Aorta (tissue), 5 donors: ENCODE measurements around the gene RUNX2. TPM values are rescaled to one million over a fixed set of nuclear protein-coding genes. Genes with fewer than 3 reads are reported as not detected.

Experiments used
- ATAC-seq: fragments of 200-7000 bp; cut with Tn5 transposase; one replicate; pipeline ENCODE4 v1.9.1; 2022; ENCODE audit warnings: moderate library complexity; ENCODE audit not compliant: low FRiP score
- DNase-seq, 2 donors: peaks; one replicate each; pipeline ENCODE4 v3.0.0-alpha.2; 2020
- H3K27ac ChIP-seq, 2 donors: one replicate each; pipeline ENCODE4 v1.5.1; 2013; ENCODE audit warnings: low read length in 2 of 2, mild to moderate bottlenecking in 2 of 2, moderate library complexity in 2 of 2, control low read depth in 1 of 2, inconsistent platforms in 1 of 2, low read depth in 1 of 2
- H3K27me3 ChIP-seq, 2 donors: one replicate each; pipeline ENCODE4 v1.6.1; 2013; ENCODE audit warnings: control low read depth in 1 of 2, low read length in 1 of 2, mild to moderate bottlenecking in 1 of 2, moderate library complexity in 1 of 2; ENCODE audit not compliant: insufficient read depth in 2 of 2, control insufficient read depth in 1 of 2
- H3K36me3 ChIP-seq, 2 donors: one replicate each; pipeline ENCODE4 v1.6.1; 2013; ENCODE audit warnings: control low read depth in 1 of 2, low read length in 1 of 2, mild to moderate bottlenecking in 1 of 2; ENCODE audit not compliant: insufficient read depth in 2 of 2, control insufficient read depth in 1 of 2
- H3K4me1 ChIP-seq, 2 donors: one replicate each; pipeline ENCODE4 v1.6.1; 2013; ENCODE audit warnings: low read length in 2 of 2, control low read depth in 1 of 2, mild to moderate bottlenecking in 1 of 2, moderate library complexity in 1 of 2; ENCODE audit not compliant: insufficient read depth in 2 of 2, control insufficient read depth in 1 of 2
- H3K4me3 ChIP-seq, 2 donors: one replicate each; pipeline ENCODE4 v1.5.1; 2013; ENCODE audit warnings: low read length in 2 of 2, control low read depth in 1 of 2, mild to moderate bottlenecking in 1 of 2
- H3K9me3 ChIP-seq: one replicate; pipeline ENCODE4 v1.6.1; 2013; ENCODE audit warnings: mild to moderate bottlenecking, low read length; ENCODE audit not compliant: control insufficient read depth
- WGBS, 2 donors: extraction: QIAGEN DNeasy Blood & Tissue Kit; methylation state at CpG; one replicate each; pipeline ENCODE4 v1.1.7; 2013; 5-methylcytosine and 5-hydroxymethylcytosine counted together
- intact Hi-C, 2 donors: fragments of 100-400 bp; cut with DNase I; formaldehyde crosslinking; loops; one replicate each; pipeline versions ENCODE4 v1.14.2 to v1.15.0; 2022
- polyA plus RNA-seq, 2 donors: library from polyadenylated mRNA; stranded (reverse); fragments of 200-250 nt; gene quantifications; one replicate each; pipeline ENCODE4 v1.2.3, GENCODE V29; 2013
- total RNA-seq, 2 donors: library from RNA; stranded (reverse); fragmentation: NEBNext Ultra II Directional; extraction: Animal tissue kit (Norgen Biotek cat#: 25700); gene quantifications; one replicate each; pipeline ENCODE4 v1.2.1, GENCODE V29; 2021
- donor health status: healthy with polysubstance abuse.
- donor health status: Bipolar disorder and iron deficiency.
- donor health status: DM: no; HTN: no; CAD: no.
- donor health status: DM: no; HTN: no; CAD: no.
- donor health status: DM: yes; HTN: yes; CAD: no.

The RUNX2 gene
- total and polyA plus RNA-seq, 4 donors, result 1.0 to 5.4 (median 1.9) TPM

DNA sequence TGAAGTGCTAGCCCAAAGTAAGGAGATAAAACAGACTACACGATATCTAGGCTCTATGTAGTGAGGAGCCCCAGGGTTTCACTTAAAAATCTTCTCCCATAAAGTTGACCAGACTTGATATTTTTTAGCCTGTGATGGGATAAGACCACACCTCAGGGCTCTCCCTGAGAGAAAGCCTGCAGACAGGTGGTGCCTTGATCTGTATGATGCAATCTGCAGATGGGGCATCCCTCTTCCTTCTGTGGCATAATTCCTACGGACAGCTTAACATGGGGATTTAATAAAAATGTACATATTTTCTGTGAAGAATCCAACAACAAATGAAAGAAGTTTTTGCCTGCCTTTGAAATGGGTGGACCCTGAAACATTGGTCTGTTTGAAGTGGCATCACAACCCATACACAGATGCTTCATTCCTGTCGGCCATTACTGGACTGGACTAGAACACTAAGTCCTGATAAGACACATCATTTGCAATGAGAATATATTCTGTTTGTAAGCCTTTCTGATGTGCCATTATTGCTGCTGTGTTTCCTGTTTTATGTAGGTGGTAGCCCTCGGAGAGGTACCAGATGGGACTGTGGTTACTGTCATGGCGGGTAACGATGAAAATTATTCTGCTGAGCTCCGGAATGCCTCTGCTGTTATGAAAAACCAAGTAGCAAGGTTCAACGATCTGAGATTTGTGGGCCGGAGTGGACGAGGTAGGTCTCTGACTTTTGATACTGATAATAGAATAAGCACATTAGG is 103.4 kb downstream of the RUNX2 start:
- H3K36me3 ChIP-seq, result no peaks in the 10 kb centered on the region

DNA sequence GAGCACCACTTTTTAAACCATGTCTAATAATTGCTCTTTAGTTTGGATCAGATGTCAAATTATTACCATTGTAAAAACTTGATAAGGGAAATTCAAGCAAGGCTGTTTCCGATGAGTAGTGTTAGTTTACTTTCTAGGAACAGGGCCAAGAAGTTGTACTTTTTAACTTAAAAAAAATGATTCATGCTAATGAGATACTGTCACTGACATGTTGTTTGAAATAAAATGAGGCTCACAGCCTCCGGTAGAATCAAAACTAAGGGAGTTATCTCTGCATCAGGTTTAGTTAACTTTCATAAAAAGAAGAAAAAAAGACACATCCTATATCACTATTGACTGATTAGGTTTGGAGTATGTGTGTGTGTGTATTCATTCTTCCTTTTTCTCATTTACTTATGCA is 104.8 kb downstream of the RUNX2 start:
- intact Hi-C loops, result no loop called here
- 13 to 25% methylated on average over 2 of the region's 2 CpGs for WGBS, 2 donors
- DNase-seq (no peak), ATAC-seq (no peak)
- Histone ChIP-seq H3K4me3 (no peak overlapping the region), H3K9me3 (no peaks in the 10 kb centered on the region), H3K36me3 (no peaks in the 10 kb centered on the region), H3K4me1 (no peaks in the 10 kb centered on the region), H3K27me3 (no peaks in the 10 kb centered on the region), H3K27ac (no peak overlapping the region)

More for the DNA sequence above, 103.4 kb downstream of the RUNX2 start:
- no peaks in the 10 kb centered on the region for H3K9me3 ChIP-seq
- no peaks in the 10 kb centered on the region for H3K4me1 ChIP-seq
- intact Hi-C loops, result no loop called here
- 90% methylated on average over 10 of the region's 10 CpGs for WGBS, 2 donors
- no peak overlapping the region for H3K27ac ChIP-seq
- no peaks in the 10 kb centered on the region for H3K27me3 ChIP-seq
- no peak for ATAC-seq
- no peak for DNase-seq
- H3K4me3 ChIP-seq, result no peak overlapping the region

DNA sequence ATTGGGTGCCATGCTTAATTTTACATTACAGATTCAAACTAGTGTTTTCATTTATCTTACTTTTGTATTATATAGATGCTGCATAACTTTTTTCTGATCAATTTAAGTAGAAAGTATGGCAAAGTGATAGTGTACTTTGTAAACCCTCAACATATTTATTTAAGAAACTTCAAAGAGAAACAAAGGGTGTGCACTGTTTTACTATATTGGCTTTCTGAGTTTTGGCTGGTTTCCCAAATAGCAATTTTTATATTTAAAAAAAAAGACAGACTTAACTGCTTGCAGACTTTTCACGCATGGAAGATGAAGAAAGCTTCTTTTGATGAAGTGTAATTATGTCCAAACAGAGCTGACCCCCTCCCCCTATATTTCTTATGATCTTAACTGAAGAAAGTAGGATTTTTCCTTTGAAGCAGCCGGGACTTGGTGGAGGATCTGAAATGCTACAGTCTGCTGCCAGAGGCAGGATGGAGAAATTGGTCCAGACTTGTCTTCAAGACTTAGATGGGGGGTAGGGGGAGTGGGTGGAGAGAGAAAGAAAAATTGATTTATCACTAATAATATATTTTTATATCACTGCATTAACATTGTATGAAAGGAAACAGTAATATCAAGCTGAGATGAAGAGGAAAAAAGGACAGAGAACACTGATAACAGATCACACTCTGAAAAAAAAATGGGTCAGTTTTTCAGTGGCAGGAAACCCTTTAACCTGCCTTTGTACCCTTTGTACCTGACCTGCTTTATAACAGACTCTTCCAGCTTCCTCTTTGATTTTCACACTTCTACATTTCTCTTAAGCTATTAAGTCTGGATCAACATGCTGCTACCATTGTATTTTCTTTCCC is 105.6 kb downstream of the RUNX2 start:
- WGBS, 2 donors, result 55 to 63% methylated on average over 2 of the region's 2 CpGs
- H3K27me3 ChIP-seq, result no peaks in the 10 kb centered on the region
- no peaks in the 10 kb centered on the region for H3K36me3 ChIP-seq
- no peak overlapping the region for H3K4me3 ChIP-seq
- H3K27ac ChIP-seq, result no peak overlapping the region
- H3K9me3 ChIP-seq, result no peaks in the 10 kb centered on the region
- ATAC-seq (no peak), DNase-seq (no peak)
- intact Hi-C loops, result no loop called here
- H3K4me1 ChIP-seq, result no peaks in the 10 kb centered on the region

DNA sequence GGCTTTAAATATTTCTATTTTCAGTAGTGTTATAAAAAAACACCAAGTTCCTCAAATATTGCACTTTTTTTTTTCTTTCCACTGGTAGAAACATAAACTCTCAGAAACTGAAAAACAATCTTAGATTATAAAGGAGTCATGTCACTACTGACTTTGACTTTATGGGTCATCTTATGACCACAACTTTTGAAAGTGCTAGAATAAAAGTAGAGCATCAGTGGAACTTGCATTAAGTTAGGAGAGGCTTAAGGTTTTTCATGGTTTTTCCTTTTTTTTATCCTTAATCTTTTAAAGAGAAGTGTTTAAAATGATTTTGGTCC is 106.2 kb downstream of the RUNX2 start:
- no peak overlapping the region for H3K4me3 ChIP-seq

DNA sequence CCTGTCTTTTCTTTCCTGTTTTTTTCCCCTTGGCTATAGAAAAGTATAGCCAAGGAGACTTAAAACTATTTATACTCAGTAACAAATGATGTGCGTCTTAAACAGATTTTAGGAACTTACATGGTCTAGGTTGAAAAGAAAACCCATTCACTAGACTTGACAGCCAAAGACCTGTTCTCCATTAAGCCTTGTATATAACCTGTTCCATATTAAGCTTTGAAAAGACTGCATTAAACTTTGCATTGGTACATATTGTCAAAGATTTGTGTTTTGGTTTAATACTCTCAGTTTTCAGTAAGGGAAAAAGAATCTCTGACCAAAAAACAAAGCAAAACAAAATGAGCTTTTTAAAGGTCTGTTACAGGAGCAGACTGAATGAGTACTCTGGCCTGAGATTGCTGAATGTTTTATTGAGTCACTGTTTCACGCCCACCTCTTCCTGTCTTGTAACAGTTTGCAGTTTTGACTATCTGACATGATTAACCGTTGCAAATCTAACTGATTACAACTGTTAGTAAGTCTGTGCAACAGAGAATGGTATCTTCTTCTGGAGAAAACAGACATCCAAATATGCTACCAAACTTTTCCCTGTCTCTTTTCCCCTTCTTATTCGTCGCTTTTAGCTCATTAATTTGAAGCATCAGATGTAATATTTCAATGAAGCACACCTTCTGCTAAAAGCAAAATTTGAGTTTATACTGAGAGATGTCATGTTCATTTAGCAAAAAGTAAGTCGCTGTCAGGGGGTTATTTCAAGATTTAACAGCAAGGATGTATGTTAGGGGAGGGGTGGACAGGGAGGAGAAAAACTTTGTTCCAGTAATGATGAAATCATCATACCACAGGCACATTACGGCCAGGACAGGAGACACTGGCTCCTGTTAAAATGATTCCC is 108.7 kb downstream of the RUNX2 start:
- no peaks in the 10 kb centered on the region for H3K27me3 ChIP-seq
- H3K4me1 ChIP-seq, result peaks cover 0 to 2% of the 10 kb centered on the region in 2 donors
- DNase-seq, result no peak
- ATAC-seq, result no peak
- intact Hi-C loops, result no loop called here
- H3K36me3 ChIP-seq, result no peaks in the 10 kb centered on the region
- 55 to 62% methylated on average over 7 of the region's 7 CpGs for WGBS, 2 donors
- no peak overlapping the region for H3K27ac ChIP-seq
- no peaks in the 10 kb centered on the region for H3K9me3 ChIP-seq
- no peak overlapping the region for H3K4me3 ChIP-seq

More for the DNA sequence above, 106.2 kb downstream of the RUNX2 start:
- Histone ChIP-seq H3K36me3 (no peaks in the 10 kb centered on the region), H3K27ac (no peak overlapping the region), H3K9me3 (no peaks in the 10 kb centered on the region), H3K27me3 (no peaks in the 10 kb centered on the region), H3K4me1 (peaks cover 0 to 2% of the 10 kb centered on the region in 2 donors)
- ATAC-seq (no peak), DNase-seq (no peak)
- intact Hi-C loops, result no loop called here

DNA sequence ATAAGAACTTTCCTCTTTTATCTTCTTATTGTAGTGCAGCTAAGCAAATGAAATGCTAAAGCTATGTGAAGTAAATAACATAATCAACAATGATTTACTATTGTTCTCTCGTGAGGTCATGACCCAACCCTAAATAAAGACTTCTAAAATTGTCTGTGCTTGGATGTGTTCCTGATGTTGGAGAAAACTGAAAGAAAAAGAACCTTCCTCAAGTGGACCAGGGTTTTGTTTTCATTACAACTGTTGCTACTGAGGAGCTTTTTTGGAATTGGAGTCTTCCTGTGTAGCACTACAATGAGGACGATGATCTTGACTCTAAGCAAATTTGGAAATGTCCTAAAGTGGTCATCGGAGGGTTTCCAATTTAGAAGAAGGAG is 109.3 kb downstream of the RUNX2 start:
- ATAC-seq (no peak), DNase-seq (no peak)
- 80 to 90% methylated on average over 3 of the region's 3 CpGs for WGBS, 2 donors
- Histone ChIP-seq H3K36me3 (no peaks in the 10 kb centered on the region), H3K27ac (no peak overlapping the region), H3K4me1 (peaks cover 0 to 2% of the 10 kb centered on the region in 2 donors), H3K9me3 (no peaks in the 10 kb centered on the region), H3K27me3 (no peaks in the 10 kb centered on the region), H3K4me3 (no peak overlapping the region)
- intact Hi-C loops, result no loop called here

DNA sequence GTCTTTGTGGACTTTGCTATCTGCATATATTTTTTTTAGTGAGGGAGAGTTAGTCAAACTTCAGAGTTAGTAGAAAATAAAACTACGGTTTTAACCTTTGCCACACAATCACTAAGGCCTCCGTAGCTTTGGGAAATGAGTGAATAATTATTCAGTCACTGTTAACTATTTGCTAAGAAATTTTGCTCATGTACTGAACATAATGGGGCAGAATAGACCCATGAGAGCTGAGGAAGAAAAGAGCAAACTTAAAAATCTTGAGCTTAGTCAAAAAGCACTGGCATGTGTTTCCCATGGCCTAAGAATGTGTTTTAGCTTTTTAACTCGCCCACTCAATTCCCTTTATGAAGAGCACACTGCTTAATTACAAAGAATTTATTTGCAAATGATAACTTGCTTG is 110.0 kb downstream of the RUNX2 start:
- no peaks in the 10 kb centered on the region for H3K36me3 ChIP-seq
- intact Hi-C loops, result no loop called here
- H3K9me3 ChIP-seq, result no peaks in the 10 kb centered on the region
- WGBS, 2 donors, result 85 to 87% methylated on average over 3 of the region's 3 CpGs
- ATAC-seq (no peak), DNase-seq (no peak)
- H3K27ac ChIP-seq, result no peak overlapping the region
- peaks cover 0 to 2% of the 10 kb centered on the region in 2 donors for H3K4me1 ChIP-seq
- H3K4me3 ChIP-seq, result no peak overlapping the region
- no peaks in the 10 kb centered on the region for H3K27me3 ChIP-seq

DNA sequence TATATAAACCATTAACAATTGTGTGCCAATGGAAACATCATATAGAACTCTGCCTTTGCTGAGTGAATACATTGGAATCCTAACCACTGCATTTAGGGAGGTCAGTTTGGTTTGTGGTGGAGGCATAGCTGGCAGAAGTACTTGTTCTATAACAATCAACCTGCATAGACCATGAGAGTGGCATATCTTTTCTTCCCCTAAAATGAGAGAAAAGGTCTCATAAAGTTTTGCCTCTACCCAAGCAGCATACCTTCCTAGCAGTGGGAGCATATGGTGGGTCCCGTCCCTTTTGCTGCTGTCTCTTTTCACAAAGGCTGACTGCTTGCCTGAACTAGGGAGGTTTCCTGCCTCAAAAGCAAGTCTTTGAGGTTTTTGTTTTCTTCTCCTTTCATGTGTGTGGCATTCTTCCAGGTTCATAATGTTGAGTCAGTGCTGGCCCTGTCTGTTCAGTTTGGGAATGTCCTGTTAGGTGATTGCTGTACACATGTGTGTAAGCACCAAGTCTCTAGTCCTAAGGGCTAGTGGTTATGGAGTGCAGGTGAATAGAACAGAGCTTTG is 110.8 kb downstream of the RUNX2 start:
- intact Hi-C loops, result no loop called here
- H3K36me3 ChIP-seq, result no peaks in the 10 kb centered on the region
- H3K4me3 ChIP-seq, result no peak overlapping the region
- 87 to 92% methylated on average over 1 of the region's 1 CpG for WGBS, 2 donors
- no peak overlapping the region for H3K27ac ChIP-seq
- ATAC-seq (no peak), DNase-seq (no peak)
- no peaks in the 10 kb centered on the region for H3K9me3 ChIP-seq
- no peaks in the 10 kb centered on the region for H3K27me3 ChIP-seq
- H3K4me1 ChIP-seq, result peaks cover 0 to 2% of the 10 kb centered on the region in 2 donors
